ENCODE data around the gene LSR. TPM values are rescaled to one million over a fixed set of nuclear protein-coding genes. Genes with fewer than 3 reads are reported as not detected.
A peak's percentile ranks its signal among the peaks of the same experiment; 100 is the strongest.

The LSR gene
- total RNA-seq, 1 experiment from 2014 or later = 64.7 TPM

DNA sequence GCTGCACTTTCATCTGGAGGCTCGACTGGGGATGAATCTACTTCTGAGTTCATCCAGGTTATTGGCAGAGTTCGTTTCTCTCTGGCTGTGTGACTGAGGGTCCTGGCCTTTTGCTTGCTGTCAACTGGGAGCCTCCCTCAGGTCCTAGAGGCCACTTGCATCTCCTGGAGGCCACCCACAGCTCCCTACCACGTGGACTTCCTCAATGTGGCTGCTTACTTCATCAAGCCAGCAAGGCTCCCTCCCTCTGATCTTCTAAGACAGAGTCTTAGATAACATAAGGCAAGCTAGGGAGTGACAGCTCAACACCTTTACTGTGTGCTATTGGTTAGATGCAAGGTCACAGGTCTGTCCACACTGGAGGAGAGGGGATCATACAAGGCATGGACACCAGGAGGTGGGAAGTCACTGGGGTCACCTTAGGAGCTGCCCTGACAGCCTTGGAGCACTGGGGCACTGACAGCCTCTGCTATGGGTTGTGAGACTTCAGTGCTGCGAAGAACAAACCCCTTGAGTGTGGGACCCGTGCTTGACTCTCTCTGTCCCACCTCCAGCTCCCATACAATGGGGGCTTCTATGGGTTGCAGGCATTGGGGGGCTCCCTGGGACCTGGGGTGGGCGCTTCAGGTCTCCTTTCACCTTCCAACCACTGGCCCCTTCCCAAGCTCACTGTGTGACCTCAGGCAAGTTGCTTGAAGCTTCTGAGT, 25.6 kb upstream of the LSR start:
- no peaks in the 10 kb centered on the region for H3K9me3 ChIP-seq (ENCODE audit: control insufficient read depth, insufficient read depth, low read depth, low read length)
- BruUV-seq (replicated peaks) = no TSS peak
- H3K4me1 ChIP-seq (ENCODE audit: control insufficient read depth, insufficient read depth, low read length) = no peaks in the 10 kb centered on the region
- ATAC-seq (no peak), DNase-seq (ENCODE audit: low read depth, low spot score) (no peak)
- CTCF ChIA-PET = no interaction called here
- H3K36me3 ChIP-seq (ENCODE audit: control insufficient read depth, insufficient read depth, low read length) = no peaks in the 10 kb centered on the region
- no peak overlapping the region for H3K4me3 ChIP-seq (ENCODE audit: low read depth in 2 of 2, low read length in 2 of 2)
- intact Hi-C loops (cut with micrococcal nuclease; ENCODE audit: unreplicated experiment) = no loop called here
- peaks cover 2% of the 10 kb centered on the region; the same call in 1 of the 2 replicates for H3K27me3 ChIP-seq (ENCODE audit: control insufficient read depth, insufficient read depth, low read length)
- H3K27ac ChIP-seq (ENCODE audit: low read length) = no peak overlapping the region
- POLR2A ChIA-PET = no interaction called here
- in situ Hi-C loops (cut with HindIII; ENCODE audit: low pct_unique_long_range_greater_than_20kb, low sequenced_read_pairs) = no loop called here
- TF ChIP-seq TCF7L2 (IDR thresholded peaks at IDR 0.05; ENCODE audit: low read depth, low read length) (no peak), POLR2AphosphoS5 (IDR thresholded peaks at IDR 0.05; ENCODE audit: low read depth, low read length) (no peak), SIN3A (IDR thresholded peaks at IDR 0.05; ENCODE audit: borderline replicate concordance, insufficient read depth, low read depth, low read length) (no peak)
- TF ChIP-seq, protein P1, sequence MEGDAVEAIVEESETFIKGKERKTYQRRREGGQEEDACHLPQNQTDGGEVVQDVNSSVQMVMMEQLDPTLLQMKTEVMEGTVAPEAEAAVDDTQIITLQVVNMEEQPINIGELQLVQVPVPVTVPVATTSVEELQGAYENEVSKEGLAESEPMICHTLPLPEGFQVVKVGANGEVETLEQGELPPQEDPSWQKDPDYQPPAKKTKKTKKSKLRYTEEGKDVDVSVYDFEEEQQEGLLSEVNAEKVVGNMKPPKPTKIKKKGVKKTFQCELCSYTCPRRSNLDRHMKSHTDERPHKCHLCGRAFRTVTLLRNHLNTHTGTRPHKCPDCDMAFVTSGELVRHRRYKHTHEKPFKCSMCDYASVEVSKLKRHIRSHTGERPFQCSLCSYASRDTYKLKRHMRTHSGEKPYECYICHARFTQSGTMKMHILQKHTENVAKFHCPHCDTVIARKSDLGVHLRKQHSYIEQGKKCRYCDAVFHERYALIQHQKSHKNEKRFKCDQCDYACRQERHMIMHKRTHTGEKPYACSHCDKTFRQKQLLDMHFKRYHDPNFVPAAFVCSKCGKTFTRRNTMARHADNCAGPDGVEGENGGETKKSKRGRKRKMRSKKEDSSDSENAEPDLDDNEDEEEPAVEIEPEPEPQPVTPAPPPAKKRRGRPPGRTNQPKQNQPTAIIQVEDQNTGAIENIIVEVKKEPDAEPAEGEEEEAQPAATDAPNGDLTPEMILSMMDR (IDR thresholded peaks at IDR 0.05) = no peak
- TF ChIP-seq, protein P2, sequence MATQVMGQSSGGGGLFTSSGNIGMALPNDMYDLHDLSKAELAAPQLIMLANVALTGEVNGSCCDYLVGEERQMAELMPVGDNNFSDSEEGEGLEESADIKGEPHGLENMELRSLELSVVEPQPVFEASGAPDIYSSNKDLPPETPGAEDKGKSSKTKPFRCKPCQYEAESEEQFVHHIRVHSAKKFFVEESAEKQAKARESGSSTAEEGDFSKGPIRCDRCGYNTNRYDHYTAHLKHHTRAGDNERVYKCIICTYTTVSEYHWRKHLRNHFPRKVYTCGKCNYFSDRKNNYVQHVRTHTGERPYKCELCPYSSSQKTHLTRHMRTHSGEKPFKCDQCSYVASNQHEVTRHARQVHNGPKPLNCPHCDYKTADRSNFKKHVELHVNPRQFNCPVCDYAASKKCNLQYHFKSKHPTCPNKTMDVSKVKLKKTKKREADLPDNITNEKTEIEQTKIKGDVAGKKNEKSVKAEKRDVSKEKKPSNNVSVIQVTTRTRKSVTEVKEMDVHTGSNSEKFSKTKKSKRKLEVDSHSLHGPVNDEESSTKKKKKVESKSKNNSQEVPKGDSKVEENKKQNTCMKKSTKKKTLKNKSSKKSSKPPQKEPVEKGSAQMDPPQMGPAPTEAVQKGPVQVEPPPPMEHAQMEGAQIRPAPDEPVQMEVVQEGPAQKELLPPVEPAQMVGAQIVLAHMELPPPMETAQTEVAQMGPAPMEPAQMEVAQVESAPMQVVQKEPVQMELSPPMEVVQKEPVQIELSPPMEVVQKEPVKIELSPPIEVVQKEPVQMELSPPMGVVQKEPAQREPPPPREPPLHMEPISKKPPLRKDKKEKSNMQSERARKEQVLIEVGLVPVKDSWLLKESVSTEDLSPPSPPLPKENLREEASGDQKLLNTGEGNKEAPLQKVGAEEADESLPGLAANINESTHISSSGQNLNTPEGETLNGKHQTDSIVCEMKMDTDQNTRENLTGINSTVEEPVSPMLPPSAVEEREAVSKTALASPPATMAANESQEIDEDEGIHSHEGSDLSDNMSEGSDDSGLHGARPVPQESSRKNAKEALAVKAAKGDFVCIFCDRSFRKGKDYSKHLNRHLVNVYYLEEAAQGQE (IDR thresholded peaks at IDR 0.05; ENCODE audit: insufficient read depth in 1 of 2, low read depth in 2 of 2, low read length in 1 of 2) = no peak

- no peak overlapping the region for H3K27ac ChIP-seq (ENCODE audit: low read length)
- H3K36me3 ChIP-seq (ENCODE audit: control insufficient read depth, insufficient read depth, low read length) = no peaks in the 10 kb centered on the region
- no TSS peak for BruUV-seq (replicated peaks)
- H3K4me1 ChIP-seq (ENCODE audit: control insufficient read depth, insufficient read depth, low read length) = no peaks in the 10 kb centered on the region
- H3K27me3 ChIP-seq (ENCODE audit: control insufficient read depth, insufficient read depth, low read length) = peaks cover 2% of the 10 kb centered on the region; the same call in 1 of the 2 replicates
- H3K9me3 ChIP-seq (ENCODE audit: control insufficient read depth, insufficient read depth, low read depth, low read length) = no peaks in the 10 kb centered on the region
- ATAC-seq (0 out of 2 replicates have a peak, but pooled peaks have one; percentile 18), DNase-seq (ENCODE audit: low read depth, low spot score) (no peak)
- intact Hi-C loops (cut with micrococcal nuclease; ENCODE audit: unreplicated experiment) = no loop called here
- POLR2A ChIA-PET = no interaction called here
- CTCF ChIA-PET = no interaction called here
- in situ Hi-C loops (cut with HindIII; ENCODE audit: low pct_unique_long_range_greater_than_20kb, low sequenced_read_pairs) = no loop called here
- no peak overlapping the region for H3K4me3 ChIP-seq (ENCODE audit: low read depth in 2 of 2, low read length in 2 of 2)
- TF ChIP-seq, protein P2 (IDR thresholded peaks at IDR 0.05; ENCODE audit: insufficient read depth in 1 of 2, low read depth in 2 of 2, low read length in 1 of 2) = no peak
- no peak for TF ChIP-seq TCF7L2 (IDR thresholded peaks at IDR 0.05; ENCODE audit: low read depth, low read length)
- TF ChIP-seq SIN3A (IDR thresholded peaks at IDR 0.05; ENCODE audit: borderline replicate concordance, insufficient read depth, low read depth, low read length) = no peak
- no peak for TF ChIP-seq POLR2AphosphoS5 (IDR thresholded peaks at IDR 0.05; ENCODE audit: low read depth, low read length)
- TF ChIP-seq, protein P1 (IDR thresholded peaks at IDR 0.05) = no peak
Observed at GRCh38 chr19:35223862-35224505, 24.8 kb upstream of the LSR start.

Data from Panc1 (cell line).